ENCODE measurements around the gene FAM219A. TPM values are rescaled to one million over a fixed set of nuclear protein-coding genes. Genes with fewer than 3 reads are reported as not detected.

The FAM219A gene, protein sequence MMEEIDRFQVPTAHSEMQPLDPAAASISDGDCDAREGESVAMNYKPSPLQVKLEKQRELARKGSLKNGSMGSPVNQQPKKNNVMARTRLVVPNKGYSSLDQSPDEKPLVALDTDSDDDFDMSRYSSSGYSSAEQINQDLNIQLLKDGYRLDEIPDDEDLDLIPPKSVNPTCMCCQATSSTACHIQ
- 9.8 and 13.3 TPM in 2 replicates for polyA plus RNA-seq

GRCh38 chr9:34458013-34458958 is at the start of gene FAM219A, which contains the start of gene DNAI1:
Gene FAM219A (minus strand): TSS chr9:34458570. CDS start chr9:34458263, 307 bp downstream.
Gene DNAI1 (plus strand): TSS chr9:34458805. CDS start chr9:34459006, 201 bp downstream.

DNA sequence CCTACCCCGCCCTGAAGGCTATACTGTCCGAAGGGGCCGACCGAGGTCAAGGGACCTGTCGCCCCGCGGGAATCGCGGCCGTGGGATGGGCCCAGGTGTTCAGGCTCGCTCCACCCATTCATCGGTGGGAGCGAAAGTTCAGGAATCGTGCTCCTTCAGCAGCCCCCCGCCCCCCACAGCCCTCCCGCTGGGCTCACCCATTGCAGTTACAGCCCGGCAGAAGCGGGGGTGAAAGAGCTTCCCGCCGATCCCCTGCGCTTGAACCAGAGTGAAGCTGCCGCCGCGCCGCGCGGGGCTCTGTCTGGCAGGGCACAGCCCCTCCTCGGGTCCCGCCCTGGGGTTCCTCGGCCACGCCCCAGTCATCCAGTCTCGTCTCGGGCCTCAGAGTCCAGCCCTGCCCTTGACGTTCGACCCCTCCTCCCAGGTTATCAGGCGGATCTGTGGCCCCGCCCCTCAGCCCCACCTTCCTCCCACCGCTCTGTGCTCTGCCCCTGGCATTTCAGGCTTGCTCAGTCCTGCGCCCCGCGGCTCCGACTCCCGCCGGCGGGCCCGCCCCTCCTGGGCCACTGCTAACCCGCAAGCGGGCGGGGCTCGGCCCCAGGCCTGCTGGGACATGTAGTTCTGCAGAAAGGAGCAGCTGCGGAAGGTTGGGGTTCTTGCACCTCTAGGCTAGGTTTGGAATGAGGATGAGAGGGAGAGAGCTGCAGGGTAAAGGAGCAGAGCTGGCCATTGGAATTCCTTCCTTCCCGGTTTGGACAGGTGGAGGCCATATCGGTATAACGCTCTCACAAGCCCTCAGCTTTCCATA is 81.6 kb downstream of the FAM219A start, which contains the start of gene MYORG:
Gene MYORG (minus strand): TSS at position 303 of the 808 bp plus-strand sequence. CDS start 3,955 bp downstream, outside the sequence.

Other genes with a start within 250 kb of the FAM219A start
- gene KIF24, start 129.3 kb downstream of the FAM219A start, polyA plus RNA-seq = 0.07 and 0.23 TPM in 2 replicates
- gene NUDT2, start 129.0 kb downstream of the FAM219A start, polyA plus RNA-seq = 58.5 and 67.5 TPM in 2 replicates
- 1.4 and 1.7 TPM in 2 replicates for gene MYORG, start 81.7 kb downstream of the FAM219A start, polyA plus RNA-seq
- gene DNAI1, start 235 bp upstream of the FAM219A start, polyA plus RNA-seq = 2.1 TPM in 1 of 2 replicates, not detected in the other
- gene ENHO, start 64.4 kb upstream of the FAM219A start, polyA plus RNA-seq = 6.1 and 15.2 TPM in 2 replicates
- 0.66 and 3.7 TPM in 2 replicates for gene CNTFR, start 131.2 kb upstream of the FAM219A start, polyA plus RNA-seq
- 22.5 and 39.7 TPM in 2 replicates for gene RPP25L, start 153.5 kb upstream of the FAM219A start, polyA plus RNA-seq
- gene DCTN3, start 161.9 kb upstream of the FAM219A start, polyA plus RNA-seq = 153 and 180 TPM in 2 replicates
- not detected in 2 replicates for gene ARID3C, start 170.5 kb upstream of the FAM219A start, polyA plus RNA-seq
- gene SIGMAR1, start 179.2 kb upstream of the FAM219A start, polyA plus RNA-seq = 16.3 and 28.8 TPM in 2 replicates
- 23.9 and 40.7 TPM in 2 replicates for gene GALT, start 188.1 kb upstream of the FAM219A start, polyA plus RNA-seq
- gene IL11RA, start 193.6 kb upstream of the FAM219A start, polyA plus RNA-seq = 0.43 and 2.5 TPM in 2 replicates
- gene CCL27, start 204.1 kb upstream of the FAM219A start, polyA plus RNA-seq = 0.66 TPM in 1 of 2 replicates, not detected in the other
- not detected in 2 replicates for gene CCL19, start 232.7 kb upstream of the FAM219A start, polyA plus RNA-seq

Measured in Purkinje cell (primary cell).